ENCODE results near the gene SSC5D.

Gene SSC5D

DNA sequence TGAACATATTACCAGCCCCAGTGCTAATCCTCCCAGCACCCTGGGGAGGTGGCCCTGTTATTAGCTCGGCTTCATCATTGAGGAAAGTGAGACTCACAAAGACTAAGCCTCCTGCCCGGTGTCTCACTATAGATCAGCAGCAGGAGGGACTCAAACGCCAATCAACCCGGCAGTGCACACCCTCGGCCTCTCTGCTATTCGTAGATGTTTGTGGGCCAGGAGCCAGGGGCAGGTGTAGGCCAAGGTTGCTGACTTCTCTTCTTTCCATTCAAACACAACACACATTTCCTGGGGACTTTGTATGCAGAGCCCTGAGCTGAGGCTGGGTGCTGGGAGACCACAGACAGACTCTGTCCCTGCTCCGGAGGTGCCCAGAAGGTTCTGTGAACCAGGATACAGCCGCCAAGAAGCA lies 66.5 kb downstream of the SSC5D start:
- no peak for DNase-seq (ENCODE audit: low read depth in 2 of 2)

DNA sequence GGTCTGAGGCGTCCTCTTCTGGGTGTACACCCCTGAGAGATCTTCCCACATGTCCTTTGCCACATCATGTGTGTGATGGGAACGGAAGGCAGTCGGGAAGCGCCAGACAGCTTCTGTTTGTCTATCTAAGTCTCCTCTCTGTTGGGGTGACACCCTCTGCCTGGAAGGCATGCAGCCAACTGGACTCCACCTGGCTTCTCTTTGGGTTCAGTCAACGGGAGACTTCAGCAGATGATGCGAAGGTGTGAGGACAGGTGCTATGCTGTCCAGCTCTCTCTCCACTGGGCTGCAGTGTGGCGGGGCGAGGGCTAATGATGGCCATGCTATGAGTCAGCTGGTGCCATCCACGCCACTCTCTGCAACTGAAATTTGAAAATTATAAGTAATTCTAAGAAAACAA lies 71.4 kb downstream of the SSC5D start:
- no peak for DNase-seq (ENCODE audit: low read depth in 2 of 2)

DNA sequence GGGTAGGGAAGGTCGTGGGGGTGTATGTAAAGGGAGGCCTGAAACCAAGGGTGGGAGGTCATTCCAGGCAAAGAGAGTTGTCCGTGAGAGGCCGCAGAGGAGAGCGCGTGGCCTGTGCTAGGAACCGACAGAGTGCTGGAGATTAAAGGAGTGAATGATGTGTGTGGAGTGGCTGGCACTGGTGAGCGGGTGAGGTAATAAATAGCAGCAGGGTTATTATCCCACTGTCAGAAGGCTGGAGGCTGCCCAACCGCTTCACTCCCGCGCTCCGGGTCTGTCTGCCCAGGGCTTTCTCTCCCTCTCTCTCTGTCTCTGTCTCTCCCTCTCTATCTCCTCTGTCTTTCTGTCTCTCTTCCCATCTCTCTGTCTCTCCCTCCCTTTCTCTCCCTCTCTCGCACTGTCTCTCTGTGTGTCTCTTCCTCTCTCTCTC lies 75.0 kb downstream of the SSC5D start:
- no peak for DNase-seq (ENCODE audit: low read depth in 2 of 2)

DNA sequence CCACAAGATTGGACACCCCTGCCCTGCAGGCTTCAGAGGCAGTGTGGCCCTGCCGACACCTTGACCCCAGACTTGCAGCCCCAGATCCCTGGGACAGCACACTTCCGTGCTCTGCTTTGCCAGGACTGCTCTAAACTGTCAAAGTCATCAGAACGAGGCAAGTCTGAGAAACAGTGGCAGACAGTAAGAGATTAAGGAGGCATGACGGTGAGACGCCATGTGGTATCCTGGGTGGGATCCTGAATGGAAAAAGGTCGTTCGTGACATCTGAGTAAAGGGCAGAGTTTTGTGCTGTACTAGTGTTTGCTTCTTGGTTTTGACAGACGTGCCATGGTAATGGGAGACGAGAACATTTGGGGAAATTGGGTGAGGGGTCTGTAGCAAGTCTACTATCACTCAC lies 78.6 kb downstream of the SSC5D start:
- DNase-seq (ENCODE audit: low read depth in 2 of 2) = no peak

DNA sequence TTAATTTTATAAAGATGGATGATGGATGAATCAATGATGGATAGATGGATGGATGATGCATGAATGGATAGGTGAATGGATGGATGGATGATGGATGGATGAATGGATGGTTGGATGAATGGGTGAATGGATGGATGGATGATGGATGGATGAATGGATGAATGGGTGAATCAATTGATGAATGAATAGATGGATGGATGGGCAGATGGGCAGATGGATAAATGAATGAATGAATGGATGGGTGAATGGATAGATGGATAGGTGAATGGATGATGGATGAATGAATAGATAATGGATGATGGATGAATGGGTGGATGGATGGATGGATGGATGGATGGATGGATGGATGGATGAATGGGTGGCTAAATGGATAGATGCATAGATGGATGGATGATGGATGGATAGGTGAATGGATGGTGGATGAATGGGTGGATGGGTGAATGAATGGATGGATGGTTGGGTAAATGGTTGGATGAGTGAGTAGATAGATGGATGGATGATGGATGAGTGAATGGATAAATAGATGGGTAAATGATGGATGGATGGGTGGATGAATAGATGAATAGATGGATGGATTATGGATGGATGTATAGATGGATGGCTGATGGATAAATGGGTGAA lies 79.6 kb downstream of the SSC5D start:
- no peak for DNase-seq (ENCODE audit: low read depth in 2 of 2)

Measured in activated CD8-positive, alpha-beta memory T cell treated with anti-CD3 and anti-CD28 coated beads for 4 hours (primary cell).